PC-9 (cell line): ENCODE data around the gene OR5K2. TPM values are rescaled to one million over a fixed set of nuclear protein-coding genes. Genes with fewer than 3 reads are reported as not detected.
A peak's percentile ranks its signal among the peaks of the same experiment; 100 is the strongest.

ENCODE experiments used
- BruUV-seq: library from RNA; stranded (reverse); fragments of 400-500 nt; replicated peaks from 2 replicates; lab custom pipeline; 2021; lab: Mats Ljungman, UMichigan
- CTCF ChIA-PET: fragments of 300-600 bp; sonication (Branson Sonifier 250); formaldehyde crosslinking; loops from one replicate; lab custom pipeline; 2022; ENCODE audit warnings: antibody characterized with exemption; lab: Charles Lee
- POLR2A ChIA-PET: fragments of 300-600 bp; sonication (Branson Sonifier 250); formaldehyde crosslinking; loops from one replicate; lab custom pipeline; 2022; ENCODE audit warnings: antibody characterized with exemption; ENCODE audit not compliant: unreplicated experiment; lab: Charles Lee
- DNase-seq, 2 experiments: peaks; one replicate each; pipeline versions ENCODE4 v3.0.0 to v3.0.0-alpha.2; 2015 to 2022; ENCODE audit warnings: mixed read lengths in 1 of 2
- H2AFZ ChIP-seq: fragments of 200-600 bp; sonication (generic); 2 replicates; pipeline ENCODE4 v1.8.1; 2017; ENCODE audit warnings: antibody characterized with exemption
- H3F3A ChIP-seq: fragments of 200-600 bp; sonication (generic); 2 replicates; pipeline ENCODE4 v1.8.1; 2017; ENCODE audit warnings: antibody characterized with exemption, mild to moderate bottlenecking, low read depth; ENCODE audit not compliant: insufficient read depth
- H3K27ac ChIP-seq: fragments of 200-600 bp; sonication (generic); 2 replicates; pipeline ENCODE4 v1.6.1; 2016; ENCODE audit warnings: mixed run types
- H3K27me3 ChIP-seq: fragments of 200-600 bp; sonication (generic); 2 replicates; pipeline ENCODE4 v1.6.1; 2016; ENCODE audit warnings: low read depth, mixed run types; ENCODE audit not compliant: insufficient read depth
- H3K36me3 ChIP-seq: fragments of 200-600 bp; sonication (generic); 2 replicates; pipeline ENCODE4 v1.6.1; 2016; ENCODE audit warnings: low read depth, mixed run types
- H3K4me1 ChIP-seq: fragments of 200-600 bp; sonication (generic); replicated peaks from 2 replicates; pipeline ENCODE4 v1.6.1; 2016; ENCODE audit warnings: mixed run types; ENCODE audit not compliant: insufficient read depth
- H3K4me2 ChIP-seq: fragments of 200-600 bp; sonication (generic); 2 replicates; pipeline ENCODE4 v1.6.1; 2017; ENCODE audit warnings: mixed run types
- H3K4me3 ChIP-seq: fragments of 200-600 bp; sonication (generic); 2 replicates; pipeline ENCODE4 v1.6.1; 2016; ENCODE audit warnings: mixed run types
- H3K79me2 ChIP-seq: fragments of 200-600 bp; sonication (generic); 2 replicates; pipeline ENCODE4 v1.6.1; 2017; ENCODE audit warnings: low read depth, mixed run types
- H3K9me2 ChIP-seq: fragments of 200-600 bp; sonication (generic); 2 replicates; pipeline ENCODE4 v1.8.1; 2017; ENCODE audit warnings: mild to moderate bottlenecking; ENCODE audit not compliant: insufficient read depth
- H3K9me3 ChIP-seq: fragments of 200-600 bp; sonication (generic); 2 replicates; pipeline ENCODE4 v1.8.1; 2016; ENCODE audit warnings: low read depth; ENCODE audit not compliant: insufficient read depth
- H4K20me1 ChIP-seq: fragments of 200-600 bp; sonication (generic); 2 replicates; pipeline ENCODE4 v1.8.1; 2017; ENCODE audit not compliant: insufficient read depth
- EZH2 ChIP-seq: fragments of 200-600 bp; sonication (generic); IDR thresholded peaks from 2 replicates; pipeline ENCODE4 v1.8.0; 2017; ENCODE audit warnings: antibody characterized with exemption, low read depth
- intact Hi-C: fragments of 100-400 bp; cut with micrococcal nuclease; formaldehyde crosslinking; loops from one replicate; pipeline ENCODE4 v1.10.0; 2022; ENCODE audit not compliant: unreplicated experiment
- total RNA-seq: library from RNA; stranded (reverse); gene quantifications from 2 replicates; pipeline ENCODE4 v1.2.3, GENCODE V29; 2021
- TF ChIP-seq, protein P1 (sequence below): fragments of 200-600 bp; sonication (generic); conservative IDR thresholded peaks from 2 replicates; pipeline ENCODE4 v1.6.1; 2017; ENCODE audit warnings: mixed run types, antibody characterized with exemption, mild to moderate bottlenecking, moderate library complexity

OR5K2 gene
- total RNA-seq, 1 experiment from 2014 or later, result not detected

DNA sequence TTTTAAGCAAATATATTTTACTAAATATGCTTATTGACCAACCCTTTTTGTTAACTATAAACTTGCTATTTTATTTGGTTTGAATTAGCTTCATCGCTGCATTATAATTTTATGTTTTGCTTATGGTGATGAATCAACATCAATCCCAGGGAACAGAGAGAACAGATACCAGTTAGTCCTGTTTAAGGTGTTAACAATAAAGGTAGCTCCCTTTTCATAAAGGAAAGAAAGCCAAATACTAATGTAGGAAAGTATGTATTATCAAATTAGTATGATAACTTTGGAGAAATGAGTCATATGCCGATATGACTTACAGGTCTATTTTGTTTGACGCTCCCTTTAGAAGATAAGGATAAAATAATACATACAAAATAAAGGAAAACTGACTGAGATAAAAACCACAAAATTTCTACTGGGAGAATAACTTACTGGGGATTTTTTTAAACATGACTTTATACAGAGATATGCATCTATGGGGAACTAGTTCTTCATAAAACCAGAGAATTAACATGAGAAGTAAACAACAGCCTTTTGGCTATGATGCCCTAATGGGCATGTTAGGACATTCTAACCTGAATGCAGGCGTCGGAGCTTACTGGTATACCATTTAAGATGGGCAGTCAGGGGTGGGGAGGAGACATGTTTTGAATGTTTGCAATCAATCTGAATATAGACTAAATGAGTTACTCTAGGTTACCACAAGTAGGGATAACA lies 4.5 kb downstream of the OR5K2 start:
- TF ChIP-seq EZH2, result no peak
- TF ChIP-seq, protein P1, sequence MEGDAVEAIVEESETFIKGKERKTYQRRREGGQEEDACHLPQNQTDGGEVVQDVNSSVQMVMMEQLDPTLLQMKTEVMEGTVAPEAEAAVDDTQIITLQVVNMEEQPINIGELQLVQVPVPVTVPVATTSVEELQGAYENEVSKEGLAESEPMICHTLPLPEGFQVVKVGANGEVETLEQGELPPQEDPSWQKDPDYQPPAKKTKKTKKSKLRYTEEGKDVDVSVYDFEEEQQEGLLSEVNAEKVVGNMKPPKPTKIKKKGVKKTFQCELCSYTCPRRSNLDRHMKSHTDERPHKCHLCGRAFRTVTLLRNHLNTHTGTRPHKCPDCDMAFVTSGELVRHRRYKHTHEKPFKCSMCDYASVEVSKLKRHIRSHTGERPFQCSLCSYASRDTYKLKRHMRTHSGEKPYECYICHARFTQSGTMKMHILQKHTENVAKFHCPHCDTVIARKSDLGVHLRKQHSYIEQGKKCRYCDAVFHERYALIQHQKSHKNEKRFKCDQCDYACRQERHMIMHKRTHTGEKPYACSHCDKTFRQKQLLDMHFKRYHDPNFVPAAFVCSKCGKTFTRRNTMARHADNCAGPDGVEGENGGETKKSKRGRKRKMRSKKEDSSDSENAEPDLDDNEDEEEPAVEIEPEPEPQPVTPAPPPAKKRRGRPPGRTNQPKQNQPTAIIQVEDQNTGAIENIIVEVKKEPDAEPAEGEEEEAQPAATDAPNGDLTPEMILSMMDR, result no peak
- Histone ChIP-seq H3K4me2 (no peak overlapping the region), H3K79me2 (no peaks in the 10 kb centered on the region), H3K27ac (no peak overlapping the region), H4K20me1 (no peaks in the 10 kb centered on the region), H3K27me3 (no peaks in the 10 kb centered on the region), H3K4me3 (no peak overlapping the region), H3K9me3 (no peaks in the 10 kb centered on the region), H3F3A (peaks cover 6% of the 10 kb centered on the region; the same call in 1 of the 2 replicates), H3K4me1 (peaks cover 14% of the 10 kb centered on the region; the same call in 1 of the 2 replicates), H2AFZ (peak overlapping the region; percentile 5; the same call in 1 of the 2 replicates), H3K36me3 (no peaks in the 10 kb centered on the region), H3K9me2 (peaks cover 3% of the 10 kb centered on the region; the same call in 1 of the 2 replicates)
- no TSS peak for BruUV-seq
- intact Hi-C loops, result no loop called here
- ChIA-PET CTCF (no interaction called here), POLR2A (interaction anchor here (0.9 kb wide), 1 partner anchor 21 kb away, joined by 5 read pairs; the partner anchor contains the start of gene CLDND1)
- DNase-seq, result no peak

DNA sequence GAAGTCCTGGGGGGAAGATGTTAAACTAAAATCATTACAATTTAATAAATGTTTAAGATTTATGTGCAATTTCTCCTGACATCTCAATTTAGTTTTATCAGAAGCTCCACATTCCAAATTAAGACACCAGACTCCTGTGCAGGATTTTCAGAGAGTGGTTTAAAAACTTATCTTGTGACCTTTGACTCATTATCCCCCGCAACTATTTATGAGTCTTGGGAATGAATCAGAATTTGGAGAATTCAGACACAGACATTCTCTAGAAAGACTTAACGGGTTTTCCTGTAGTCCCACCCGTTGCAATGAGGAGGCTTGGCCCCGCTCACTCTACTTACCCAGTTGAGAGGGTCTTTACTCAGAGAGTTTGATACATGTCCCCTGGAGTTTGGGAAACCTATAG lies 7.1 kb downstream of the OR5K2 start:
- H3F3A ChIP-seq, result peaks cover 6% of the 10 kb centered on the region; the same call in 1 of the 2 replicates
- peaks cover 3% of the 10 kb centered on the region; the same call in 1 of the 2 replicates for H3K9me2 ChIP-seq
- H3K79me2 ChIP-seq, result no peaks in the 10 kb centered on the region
- H3K27ac ChIP-seq, result no peak overlapping the region
- no peak overlapping the region for H3K4me3 ChIP-seq
- ChIA-PET POLR2A (no interaction called here), CTCF (interaction anchor here (1.1 kb wide), 1 partner anchor 21 kb away, joined by 3 read pairs; no protein-coding TSS in a partner anchor)
- no TSS peak for BruUV-seq
- no peaks in the 10 kb centered on the region for H3K27me3 ChIP-seq
- H3K4me2 ChIP-seq, result no peak overlapping the region
- H3K9me3 ChIP-seq, result no peaks in the 10 kb centered on the region; the same call in 1 of the 2 replicates
- TF ChIP-seq, protein P1, result no peak
- TF ChIP-seq EZH2, result no peak
- peaks cover 14% of the 10 kb centered on the region; the same call in 1 of the 2 replicates for H3K4me1 ChIP-seq
- H4K20me1 ChIP-seq, result no peaks in the 10 kb centered on the region
- H2AFZ ChIP-seq, result no peak overlapping the region
- intact Hi-C loops, result no loop called here
- no peak for DNase-seq
- H3K36me3 ChIP-seq, result no peaks in the 10 kb centered on the region

DNA sequence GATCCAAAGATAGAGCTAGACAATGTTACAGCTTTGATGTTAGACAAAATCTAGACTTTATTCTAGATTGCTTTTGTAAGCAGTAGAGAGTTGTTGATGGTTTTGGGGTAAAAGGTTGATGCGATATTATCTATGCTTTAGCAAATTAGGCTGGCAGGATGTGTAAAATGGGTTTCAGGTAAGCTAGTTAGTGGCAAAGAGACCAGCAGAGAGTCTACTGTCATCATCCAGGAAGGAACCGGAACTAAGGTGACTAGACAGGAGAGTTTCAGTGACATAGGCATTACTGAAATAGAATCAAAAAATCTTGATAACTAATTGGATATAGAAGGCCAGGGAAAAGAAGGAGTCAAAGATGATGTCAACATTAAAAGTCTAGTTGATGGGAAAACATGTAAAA lies 11.1 kb downstream of the OR5K2 start:
- H2AFZ ChIP-seq, result no peak overlapping the region
- no peak for TF ChIP-seq EZH2
- TF ChIP-seq, protein P1, result no peak
- no peak overlapping the region for H3K27ac ChIP-seq
- peaks cover 29% of the 10 kb centered on the region for H3K4me1 ChIP-seq
- intact Hi-C loops, result no loop called here
- ChIA-PET POLR2A (no interaction called here), CTCF (no interaction called here)
- H3K36me3 ChIP-seq, result no peaks in the 10 kb centered on the region
- H4K20me1 ChIP-seq, result no peaks in the 10 kb centered on the region
- peaks cover 22% of the 10 kb centered on the region for H3F3A ChIP-seq
- no peak overlapping the region for H3K4me3 ChIP-seq
- no peaks in the 10 kb centered on the region; the same call in 1 of the 2 replicates for H3K9me3 ChIP-seq
- H3K79me2 ChIP-seq, result no peaks in the 10 kb centered on the region
- no TSS peak for BruUV-seq
- H3K9me2 ChIP-seq, result no peaks in the 10 kb centered on the region
- no peak for DNase-seq
- H3K4me2 ChIP-seq, result no peak overlapping the region
- no peaks in the 10 kb centered on the region for H3K27me3 ChIP-seq
